ENCODE measurements around the gene CYFIP1. TPM values are rescaled to one million over a fixed set of nuclear protein-coding genes. Genes with fewer than 3 reads are reported as not detected.

CYFIP1 gene
- total and polyA plus RNA-seq, 2 of the 8 experiments (the other 6 are each of a cell fraction or from before 2014, with no cell fraction given), result 38.6 to 81.7 TPM

DNA sequence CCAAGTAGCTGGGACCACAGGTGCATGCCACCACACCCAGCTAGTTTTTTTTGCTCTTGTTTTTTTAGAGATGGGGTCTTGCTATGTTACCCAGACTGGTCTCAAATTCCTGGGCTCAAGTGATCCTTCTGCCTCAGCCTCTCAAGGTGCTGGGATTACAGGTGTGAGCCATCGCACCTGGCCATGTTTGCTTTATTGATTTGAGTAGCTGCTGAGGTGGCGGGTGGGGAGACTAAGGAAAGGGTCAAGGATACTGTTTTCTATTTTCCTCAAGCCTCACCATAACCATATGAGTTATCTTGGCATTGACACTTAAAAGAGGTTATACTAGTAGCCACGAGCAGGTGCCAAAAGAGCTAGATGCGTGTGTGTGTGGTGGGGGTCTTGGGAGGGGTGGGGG is 39.0 kb downstream of the CYFIP1 start:
- 86% methylated on average over 4 of the region's 4 CpGs; no CpG with 5 or more reads in 1 of the 2 experiments for WGBS, 2 experiments (ENCODE audit: extremely low coverage in 1 of 2, insufficient coverage in 1 of 2, insufficient read length in 1 of 2, insufficient replicate concordance in 2 of 2, low coverage in 1 of 2, low lambda C conversion rate in 2 of 2, missing lambda C conversion rate in 1 of 2)
- Histone ChIP-seq H3K23ac (ENCODE audit: insufficient read length) (no peak overlapping the region), H3K27ac (ENCODE audit: low read depth, low read length) (no peak overlapping the region), H4K91ac (replicated peaks; ENCODE audit: insufficient read length, low read length) (no peak overlapping the region), H2BK20ac (ENCODE audit: low read length) (no peak overlapping the region), H3K79me2 (ENCODE audit: control insufficient read depth in 1 of 2, insufficient read depth in 2 of 2, low read length in 2 of 2) (no peaks in the 10 kb centered on the region), H3K4me3 (ENCODE audit: extremely low read depth in 1 of 4, insufficient read depth in 2 of 4, low read depth in 3 of 4, low read length in 4 of 4) (no peak overlapping the region), H3K36me3 (ENCODE audit: control insufficient read depth in 2 of 4, insufficient read depth in 4 of 4, low read length in 3 of 4) (peaks cover 0 to 6% (median 3%) of the 10 kb centered on the region in 4 experiments; a peak in 2 of 8 replicates), H4K20me1 (replicated peaks in 1 of 2; ENCODE audit: control insufficient read depth in 1 of 2, insufficient read depth in 2 of 2, low read length in 2 of 2) (peaks cover 0 to 9% of the 10 kb centered on the region in 2 experiments), H2AFZ (ENCODE audit: low read length) (no peak overlapping the region), H2BK120ac (replicated peaks; ENCODE audit: low read depth, low read length) (no peak overlapping the region), H3K56ac (replicated peaks; ENCODE audit: insufficient read length, low read depth, low read length) (no peak overlapping the region), H3K18ac (ENCODE audit: extremely low read depth, low read length) (no peak overlapping the region), H3K4ac (replicated peaks; ENCODE audit: insufficient read length, low read depth, low read length) (no peak overlapping the region), H3K14ac (ENCODE audit: insufficient read length) (no peak overlapping the region), H2AK5ac (ENCODE audit: low read depth, low read length) (no peak overlapping the region), H3K9ac (replicated peaks in 1 of 4; ENCODE audit: extremely low read depth in 1 of 4, low read depth in 3 of 4, low read length in 3 of 4) (no peak overlapping the region), H3K4me1 (replicated peaks in 1 of 4; ENCODE audit: control insufficient read depth in 3 of 4, insufficient read depth in 4 of 4, low read length in 3 of 4) (peaks cover 0 to 3% (median 0%) of the 10 kb centered on the region in 4 experiments; a peak in 2 of 7 replicates), H3K23me2 (ENCODE audit: low read depth, low read length) (no peaks in the 10 kb centered on the region), H3K79me1 (ENCODE audit: low read depth, low read length) (no peaks in the 10 kb centered on the region), H3K27me3 (replicated peaks in 1 of 4; ENCODE audit: control insufficient read depth in 3 of 4, extremely low read depth in 1 of 4, insufficient read depth in 3 of 4, low read length in 3 of 4) (no peaks in the 10 kb centered on the region), H2BK15ac (ENCODE audit: low read length) (no peak overlapping the region), H2BK12ac (ENCODE audit: low read depth, low read length) (no peak overlapping the region), H3K9me3 (ENCODE audit: insufficient read depth in 2 of 2, low read depth in 1 of 2, low read length in 1 of 2) (no peaks in the 10 kb centered on the region), H2BK5ac (ENCODE audit: low read depth, low read length) (no peak overlapping the region), H4K8ac (ENCODE audit: extremely low read depth, insufficient read depth, low read length) (no peak overlapping the region), H3K4me2 (ENCODE audit: insufficient read depth in 1 of 2, low read depth in 2 of 2, low read length in 2 of 2) (no peak overlapping the region), H4K5ac (ENCODE audit: insufficient read length, low read depth, low read length) (no peak overlapping the region)
- ChIA-PET CTCF (ENCODE audit: partially characterized antibody) (interaction anchor here (1.6 kb wide), 1 partner anchor 38 kb away, joined by 4 read pairs; no protein-coding TSS in a partner anchor), POLR2A (ENCODE audit: partially characterized antibody) (interaction anchor here (0.5 kb wide), 1 partner anchor 48 kb away, joined by 3 read pairs; no protein-coding TSS in a partner anchor)
- FAIRE-seq, result no peak
- DNase-seq (ENCODE audit: low read depth in 1 of 2, low spot score in 2 of 2), result no peak
- TF ChIP-seq MAFK (IDR thresholded peaks at IDR 0.05; ENCODE audit: low read depth, low read length), result no peak
- TF ChIP-seq, protein P1, sequence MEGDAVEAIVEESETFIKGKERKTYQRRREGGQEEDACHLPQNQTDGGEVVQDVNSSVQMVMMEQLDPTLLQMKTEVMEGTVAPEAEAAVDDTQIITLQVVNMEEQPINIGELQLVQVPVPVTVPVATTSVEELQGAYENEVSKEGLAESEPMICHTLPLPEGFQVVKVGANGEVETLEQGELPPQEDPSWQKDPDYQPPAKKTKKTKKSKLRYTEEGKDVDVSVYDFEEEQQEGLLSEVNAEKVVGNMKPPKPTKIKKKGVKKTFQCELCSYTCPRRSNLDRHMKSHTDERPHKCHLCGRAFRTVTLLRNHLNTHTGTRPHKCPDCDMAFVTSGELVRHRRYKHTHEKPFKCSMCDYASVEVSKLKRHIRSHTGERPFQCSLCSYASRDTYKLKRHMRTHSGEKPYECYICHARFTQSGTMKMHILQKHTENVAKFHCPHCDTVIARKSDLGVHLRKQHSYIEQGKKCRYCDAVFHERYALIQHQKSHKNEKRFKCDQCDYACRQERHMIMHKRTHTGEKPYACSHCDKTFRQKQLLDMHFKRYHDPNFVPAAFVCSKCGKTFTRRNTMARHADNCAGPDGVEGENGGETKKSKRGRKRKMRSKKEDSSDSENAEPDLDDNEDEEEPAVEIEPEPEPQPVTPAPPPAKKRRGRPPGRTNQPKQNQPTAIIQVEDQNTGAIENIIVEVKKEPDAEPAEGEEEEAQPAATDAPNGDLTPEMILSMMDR (IDR thresholded peaks at IDR 0.05; ENCODE audit: control extremely low read depth in 1 of 3, insufficient read depth in 1 of 3, low read depth in 1 of 3, low read length in 3 of 3), result no peak
- TF ChIP-seq RNF2 (IDR thresholded peaks at IDR 0.05; ENCODE audit: borderline replicate concordance, low read depth, low read length, missing control alignments, poor library complexity, severe bottlenecking), result no peak
- no peak for TF ChIP-seq EP300 (IDR thresholded peaks at IDR 0.05; ENCODE audit: borderline replicate concordance in 1 of 2, low read depth in 2 of 2, low read length in 2 of 2)
- no peak for TF ChIP-seq BACH1 (IDR thresholded peaks at IDR 0.05; ENCODE audit: low read length)
- no peak for TF ChIP-seq POLR2AphosphoS5 (IDR thresholded peaks at IDR 0.05; ENCODE audit: low read depth, low read length)
- TF ChIP-seq RBBP5 (IDR thresholded peaks at IDR 0.05; ENCODE audit: borderline replicate concordance, low read depth, low read length), result no peak
- no peak for TF ChIP-seq BCL11A (IDR thresholded peaks at IDR 0.05; ENCODE audit: low read depth in 2 of 2, low read length in 2 of 2)
- no peak for TF ChIP-seq TCF12 (IDR thresholded peaks at IDR 0.05; ENCODE audit: low read depth, low read length)
- no peak for TF ChIP-seq CEBPB (IDR thresholded peaks at IDR 0.05; ENCODE audit: low read depth, low read length)
- TF ChIP-seq KDM1A (IDR thresholded peaks at IDR 0.05; ENCODE audit: borderline replicate concordance, low read length), result no peak

All from H1 (cell line).